ENCODE data around the gene CINP.

- TF ChIP-seq CTCF (IDR thresholded peaks at IDR 0.05) (no peak), POLR2A (IDR thresholded peaks at IDR 0.05) (no peak), EP300 (IDR thresholded peaks at IDR 0.05) (no peak)
Observed at GRCh38 chr14:102360388-102360787, 2.3 kb downstream of the CINP start.
